COLO829 (cell line): Measurements from ENCODE around the gene KLK6.

Source experiments
- DNase-seq: peaks from one replicate; pipeline ENCODE4 v3.0.0; 2012; ENCODE audit warnings: low spot score

Gene KLK6

GRCh38 chr19:50969413-50969760, at the start of gene KLK6:
TSS of gene KLK6 (minus strand) at chr19:50969591. CDS start at chr19:50968104, 1,487 bp downstream.
- no peak for DNase-seq

- DNase-seq = no peak
Measured at GRCh38 chr19:51018745-51019543, 49.6 kb upstream of the KLK6 start.

- peak; percentile 41 for DNase-seq
Measured at GRCh38 chr19:51016798-51017683, 47.6 kb upstream of the KLK6 start.

GRCh38 chr19:51015691-51016267, 46.4 kb upstream of the KLK6 start:
- no peak for DNase-seq

GRCh38 chr19:51014242-51014641, 44.9 kb upstream of the KLK6 start:
- no peak for DNase-seq

- no peak for DNase-seq
Measured at GRCh38 chr19:51012661-51013190, 43.3 kb upstream of the KLK6 start.

GRCh38 chr19:51010066-51010795, 40.8 kb upstream of the KLK6 start:
- no peak for DNase-seq

- DNase-seq = no peak
Measured at GRCh38 chr19:51009061-51009891, 39.9 kb upstream of the KLK6 start.

- DNase-seq = no peak
Measured at GRCh38 chr19:51007488-51007887, 38.1 kb upstream of the KLK6 start.

GRCh38 chr19:51006406-51006805, 37.0 kb upstream of the KLK6 start:
- DNase-seq = no peak

GRCh38 chr19:51005248-51005647, 35.9 kb upstream of the KLK6 start:
- DNase-seq = no peak

- no peak for DNase-seq
Measured at GRCh38 chr19:51003316-51003715, 33.9 kb upstream of the KLK6 start.

- DNase-seq = peak; percentile 72
Measured at GRCh38 chr19:51002542-51003311, 33.3 kb upstream of the KLK6 start.

GRCh38 chr19:51002089-51002532, 32.7 kb upstream of the KLK6 start:
- no peak for DNase-seq

GRCh38 chr19:51001515-51001914, 32.1 kb upstream of the KLK6 start, which contains the start of gene KLK8:
TSS of gene KLK8 (minus strand) at chr19:51001604. CDS start at chr19:51001167, 437 bp downstream.
- no peak for DNase-seq

GRCh38 chr19:51000981-51001380, 31.6 kb upstream of the KLK6 start:
- DNase-seq = no peak

GRCh38 chr19:51000426-51000825, 31.0 kb upstream of the KLK6 start:
- no peak for DNase-seq

GRCh38 chr19:50998686-50999085, 29.3 kb upstream of the KLK6 start:
- no peak for DNase-seq

GRCh38 chr19:50998061-50998460, 28.7 kb upstream of the KLK6 start:
- no peak for DNase-seq

- DNase-seq = no peak
Measured at GRCh38 chr19:50994129-50994528, 24.7 kb upstream of the KLK6 start.
